ENCODE data around the gene ABCD1.
"Not testable (repeated sequence)": the region's sequence is repeated elsewhere in the genome, so short reads cannot be mapped to it uniquely, and the experiment has no call there.

Gene ABCD1

DNA sequence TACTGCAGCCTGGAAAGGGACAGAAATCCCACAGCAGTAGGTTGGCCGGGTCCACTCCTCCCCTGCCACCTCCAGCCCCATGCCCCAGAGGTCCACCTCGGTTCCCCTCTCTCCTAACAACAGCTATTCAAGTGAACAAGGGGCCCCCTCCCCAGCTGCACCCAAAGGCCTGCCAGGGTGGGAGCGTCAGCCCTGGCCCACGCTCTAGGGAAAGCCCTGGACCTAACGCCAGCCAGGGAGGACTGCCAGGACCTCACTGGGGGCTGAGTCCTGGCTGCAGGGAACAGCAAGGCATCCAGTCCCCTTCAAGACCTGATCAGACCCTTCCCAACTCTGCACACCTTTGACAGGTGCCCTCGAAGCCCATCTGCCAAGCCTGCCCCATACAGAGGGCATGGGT, 23.7 kb upstream of the ABCD1 start:
- no peak overlapping the region for H3K4me3 Mint-ChIP-seq
- H3K27ac Mint-ChIP-seq: peak overlapping the region; percentile 34
- no peak for ATAC-seq
- no peaks in the 10 kb centered on the region for H3K4me1 Mint-ChIP-seq
- peaks cover 38% of the 10 kb centered on the region for H3K36me3 Mint-ChIP-seq
- DNase-seq (ENCODE audit: low spot score in 2 of 2): no peak
- H3K9me3 Mint-ChIP-seq: no peaks in the 10 kb centered on the region

DNA sequence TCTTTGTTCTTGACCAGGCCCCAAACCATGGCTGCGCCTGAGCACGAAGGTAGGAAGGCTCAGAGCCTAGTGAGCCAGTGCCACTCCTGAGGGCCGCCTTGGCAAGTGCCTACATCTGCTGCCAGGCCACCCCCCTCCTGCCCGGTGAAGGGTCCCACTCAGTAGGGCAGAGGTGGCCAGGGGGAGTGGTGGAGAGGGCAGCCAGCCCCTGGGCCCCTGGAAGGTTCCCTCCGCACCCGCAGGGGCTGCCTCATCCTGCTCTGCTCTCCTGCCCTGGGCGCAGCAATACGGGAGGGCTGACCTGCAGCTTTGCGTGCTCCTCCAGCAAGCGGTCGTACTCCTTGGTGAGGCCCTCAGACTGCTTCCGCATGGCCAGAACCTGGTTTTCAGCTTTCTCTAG, 22.9 kb upstream of the ABCD1 start:
- DNase-seq (ENCODE audit: low spot score in 2 of 2) (no peak), ATAC-seq (no peak)
- peaks cover 41% of the 10 kb centered on the region for H3K36me3 Mint-ChIP-seq
- H3K4me3 Mint-ChIP-seq: no peak overlapping the region
- H3K27ac Mint-ChIP-seq: no peak overlapping the region
- no peaks in the 10 kb centered on the region for H3K9me3 Mint-ChIP-seq
- peaks cover 6% of the 10 kb centered on the region for H3K4me1 Mint-ChIP-seq

DNA sequence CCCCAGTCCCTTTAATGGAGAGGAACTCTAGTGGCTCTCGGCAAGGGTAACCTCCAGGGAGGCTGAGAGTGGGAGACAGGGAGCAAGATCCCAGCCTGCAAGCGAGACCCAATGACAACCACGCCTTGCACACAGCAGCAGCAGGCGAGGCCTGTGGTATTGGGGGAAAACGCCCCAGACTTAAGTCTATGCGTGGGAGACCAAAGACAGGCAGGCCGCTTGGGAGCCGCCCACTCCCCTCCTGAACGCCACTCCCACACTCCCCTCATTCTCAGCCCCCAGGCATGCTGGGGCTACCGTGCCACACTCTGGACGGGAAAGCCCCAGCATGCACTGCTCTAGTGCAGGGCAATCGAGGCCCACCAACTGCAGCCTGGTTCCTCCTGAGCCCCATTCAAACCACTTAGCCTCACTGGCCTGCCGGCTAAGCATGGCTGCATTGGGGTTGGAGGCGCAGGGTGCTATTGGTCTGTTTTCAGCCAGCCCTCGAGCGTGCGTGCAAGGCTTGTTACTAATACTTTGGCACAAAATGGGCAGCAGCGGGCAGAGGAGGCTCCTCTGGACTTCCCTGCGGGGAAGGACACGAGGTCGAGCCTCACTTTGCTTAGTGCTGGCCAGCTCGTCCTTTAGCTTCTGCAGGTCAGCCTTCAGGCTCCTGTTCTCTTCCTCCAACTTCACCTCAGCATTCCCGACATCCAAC, 22.2 kb upstream of the ABCD1 start:
- no peak for ATAC-seq
- Mint-ChIP-seq H3K4me3 (no peak overlapping the region), H3K9me3 (no peaks in the 10 kb centered on the region), H3K27ac (no peak overlapping the region), H3K36me3 (peaks cover 41% of the 10 kb centered on the region), H3K4me1 (peaks cover 8% of the 10 kb centered on the region)
- no peak for DNase-seq (ENCODE audit: low spot score in 2 of 2)

DNA sequence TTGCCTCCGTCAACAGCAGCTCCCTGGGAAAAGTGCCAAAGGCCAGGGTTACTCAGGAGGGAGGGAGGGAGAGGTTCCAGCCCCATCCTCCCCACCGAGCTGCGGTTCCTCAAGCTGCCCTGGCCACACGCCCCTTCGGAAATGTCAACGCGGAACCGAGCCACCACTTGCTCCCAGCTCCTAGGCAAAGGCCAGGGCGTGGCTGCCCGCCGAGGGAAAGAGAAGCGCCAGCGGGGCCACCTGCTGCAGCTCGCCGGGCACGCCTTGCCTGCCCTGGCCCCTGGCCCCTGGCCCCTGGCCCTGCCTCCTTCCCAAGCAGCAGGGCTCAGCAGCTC, 21.7 kb upstream of the ABCD1 start:
- peaks cover 41% of the 10 kb centered on the region for H3K36me3 Mint-ChIP-seq
- no peaks in the 10 kb centered on the region for H3K9me3 Mint-ChIP-seq
- H3K4me1 Mint-ChIP-seq: peaks cover 8% of the 10 kb centered on the region
- H3K4me3 Mint-ChIP-seq: no peak overlapping the region
- H3K27ac Mint-ChIP-seq: no peak overlapping the region
- no peak for ATAC-seq
- no peak for DNase-seq (ENCODE audit: low spot score in 2 of 2)

DNA sequence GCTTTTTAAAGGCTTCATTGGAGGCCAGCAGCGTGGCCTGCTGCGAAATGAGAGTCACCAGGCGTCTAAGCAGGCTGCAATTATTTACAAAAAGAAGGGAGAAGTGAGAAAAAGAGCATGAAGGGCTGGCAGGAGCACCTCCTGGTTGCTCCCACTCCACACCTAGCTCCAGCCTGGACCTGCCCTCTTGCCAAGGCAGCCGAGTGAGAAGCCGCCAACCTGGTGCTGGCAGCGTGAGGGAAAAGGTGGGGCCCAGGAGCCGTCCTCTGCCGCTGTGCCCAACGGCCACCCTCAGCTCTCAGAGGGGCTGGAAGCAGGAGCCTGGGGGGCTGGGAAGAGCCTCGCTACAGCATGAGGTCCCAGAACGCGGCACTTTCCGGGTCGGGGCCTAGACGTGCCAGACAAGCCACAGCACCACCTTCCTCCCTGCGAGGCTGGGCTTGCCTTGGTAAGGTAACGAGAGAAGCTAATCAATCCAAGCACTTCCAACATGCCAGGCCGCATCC, 20.6 kb upstream of the ABCD1 start:
- Mint-ChIP-seq H3K27ac (no peak overlapping the region), H3K4me1 (peaks cover 8% of the 10 kb centered on the region), H3K4me3 (no peak overlapping the region), H3K36me3 (peaks cover 50% of the 10 kb centered on the region), H3K9me3 (no peaks in the 10 kb centered on the region)
- no peak for DNase-seq (ENCODE audit: low spot score in 2 of 2)
- no peak for ATAC-seq

DNA sequence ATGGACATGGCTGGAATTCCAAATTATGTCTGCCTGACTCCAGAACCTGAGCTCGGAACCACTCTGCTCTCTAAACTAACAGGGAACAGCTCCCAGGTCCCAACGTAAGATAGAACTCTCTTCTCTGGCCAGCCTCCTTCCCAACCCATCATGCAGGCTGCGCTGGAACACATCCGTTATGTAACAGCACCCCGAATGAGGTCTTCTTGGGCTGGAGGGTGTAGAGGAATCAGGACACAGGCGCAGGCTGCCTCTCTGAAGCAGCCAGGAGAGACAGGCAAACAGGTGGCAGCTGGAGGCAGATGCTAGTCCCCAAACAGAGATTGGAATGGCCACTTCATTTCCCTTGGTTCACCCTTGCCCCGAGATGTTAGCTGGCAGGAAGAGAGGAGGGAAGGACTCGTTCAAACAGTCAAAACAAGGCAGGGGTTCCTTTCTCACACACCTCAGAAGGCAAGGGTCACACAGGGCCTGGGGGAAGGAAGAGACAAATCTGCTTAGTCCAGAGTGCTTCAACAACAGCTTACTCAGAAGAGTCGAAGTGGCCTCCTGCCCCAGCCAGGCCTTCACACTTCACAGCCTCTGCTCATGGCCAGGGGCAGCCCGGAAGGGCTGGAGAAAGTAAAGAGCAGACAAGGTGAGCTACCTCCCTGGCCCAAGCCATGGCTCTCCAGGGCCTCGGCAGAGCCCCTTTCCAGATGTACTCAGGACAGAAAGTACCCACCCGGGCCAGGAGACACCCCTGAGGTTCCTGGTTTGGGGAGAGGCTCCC, 19.8 kb upstream of the ABCD1 start:
- not testable (repeated sequence) for H3K27ac Mint-ChIP-seq; ATAC-seq; H3K4me3 Mint-ChIP-seq; H3K4me1 Mint-ChIP-seq; H3K9me3 Mint-ChIP-seq; DNase-seq (ENCODE audit: low spot score in 2 of 2)
- H3K36me3 Mint-ChIP-seq: peaks cover 50% of the 10 kb centered on the region

DNA sequence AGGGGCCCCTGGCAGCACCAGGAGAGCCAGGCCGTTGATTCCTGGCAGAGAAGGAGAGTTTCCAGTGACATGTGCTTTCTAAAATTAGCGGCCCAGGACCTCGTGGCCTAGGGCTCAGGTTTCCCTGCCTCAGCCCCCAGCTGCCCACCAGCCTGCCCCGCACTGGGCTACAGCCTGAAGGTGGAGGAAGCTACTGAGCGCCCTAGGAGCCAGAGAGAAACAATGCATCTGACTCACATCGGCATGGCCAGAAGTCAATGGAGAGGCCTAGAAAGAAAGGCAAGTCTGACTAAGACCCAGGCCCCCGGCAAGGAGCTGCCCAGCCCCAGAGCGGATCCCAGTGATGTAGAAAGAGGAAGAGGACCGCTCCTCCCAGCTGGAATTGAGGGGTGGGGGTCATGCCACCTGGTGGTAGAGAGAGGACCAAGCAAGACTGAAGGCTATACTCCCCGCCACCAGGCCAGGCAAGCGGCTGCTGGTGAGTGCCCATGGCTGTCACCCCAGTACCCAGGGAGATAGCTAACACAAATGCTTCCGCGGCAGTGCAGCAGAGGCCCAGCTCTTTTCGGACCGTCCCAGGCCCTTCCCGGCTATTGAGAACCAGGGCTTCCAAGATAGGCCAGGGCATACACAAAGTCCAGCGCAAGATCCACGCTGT, 19.1 kb upstream of the ABCD1 start:
- H3K27ac Mint-ChIP-seq: peak overlapping the region; percentile 81
- not testable (repeated sequence) for DNase-seq (ENCODE audit: low spot score in 2 of 2); H3K4me3 Mint-ChIP-seq; H3K9me3 Mint-ChIP-seq; H3K4me1 Mint-ChIP-seq; ATAC-seq
- H3K36me3 Mint-ChIP-seq: peaks cover 53% of the 10 kb centered on the region

DNA sequence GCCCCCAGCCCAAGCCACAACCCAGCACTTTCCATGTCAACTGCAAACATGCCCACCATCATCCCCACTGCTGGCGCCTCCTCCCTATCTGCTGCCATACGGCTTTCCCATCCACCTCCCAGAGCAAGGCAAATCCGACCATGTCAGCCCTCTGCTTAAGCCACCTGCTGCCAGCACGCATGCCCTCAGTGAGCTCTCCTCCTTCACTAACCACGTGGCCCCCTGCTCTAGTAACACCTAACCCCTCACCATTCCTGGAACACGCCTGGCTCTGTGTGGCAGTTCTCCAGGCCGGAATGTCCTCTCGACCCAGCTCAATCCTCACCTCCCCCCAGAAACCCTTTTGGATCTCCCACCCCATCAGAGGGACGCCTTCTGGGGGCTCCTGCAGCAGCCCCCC, 17.9 kb upstream of the ABCD1 start:
- H3K4me1 Mint-ChIP-seq: peaks cover 14% of the 10 kb centered on the region
- DNase-seq (ENCODE audit: low spot score in 2 of 2): no peak
- H3K36me3 Mint-ChIP-seq: peaks cover 55% of the 10 kb centered on the region
- ATAC-seq: no peak
- H3K27ac Mint-ChIP-seq: peak overlapping the region; percentile 81
- H3K9me3 Mint-ChIP-seq: no peaks in the 10 kb centered on the region
- H3K4me3 Mint-ChIP-seq: no peak overlapping the region

DNA sequence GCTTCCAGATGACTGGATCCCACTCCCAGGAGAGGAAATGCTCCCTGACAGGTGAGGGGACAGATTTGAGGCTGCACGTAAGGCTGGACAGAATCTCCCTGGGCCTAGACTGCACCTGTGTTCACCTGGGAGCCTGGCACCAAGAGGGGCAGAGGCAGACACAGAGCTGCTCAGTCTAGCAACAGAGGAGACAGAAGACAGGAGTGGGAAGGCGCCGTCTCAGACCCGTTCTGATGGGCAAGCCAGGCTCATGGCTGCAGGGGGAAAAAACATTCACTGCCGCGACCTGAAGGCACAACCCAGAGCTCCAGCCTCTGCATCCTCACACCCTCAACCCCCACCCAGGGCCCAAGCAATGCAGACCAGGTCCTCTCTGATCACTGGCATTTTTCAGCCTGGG, 17.2 kb upstream of the ABCD1 start:
- ATAC-seq: no peak
- H3K27ac Mint-ChIP-seq: no peak overlapping the region
- DNase-seq (ENCODE audit: low spot score in 2 of 2): no peak
- no peaks in the 10 kb centered on the region for H3K9me3 Mint-ChIP-seq
- peaks cover 14% of the 10 kb centered on the region for H3K4me1 Mint-ChIP-seq
- H3K4me3 Mint-ChIP-seq: no peak overlapping the region
- H3K36me3 Mint-ChIP-seq: peaks cover 54% of the 10 kb centered on the region

DNA sequence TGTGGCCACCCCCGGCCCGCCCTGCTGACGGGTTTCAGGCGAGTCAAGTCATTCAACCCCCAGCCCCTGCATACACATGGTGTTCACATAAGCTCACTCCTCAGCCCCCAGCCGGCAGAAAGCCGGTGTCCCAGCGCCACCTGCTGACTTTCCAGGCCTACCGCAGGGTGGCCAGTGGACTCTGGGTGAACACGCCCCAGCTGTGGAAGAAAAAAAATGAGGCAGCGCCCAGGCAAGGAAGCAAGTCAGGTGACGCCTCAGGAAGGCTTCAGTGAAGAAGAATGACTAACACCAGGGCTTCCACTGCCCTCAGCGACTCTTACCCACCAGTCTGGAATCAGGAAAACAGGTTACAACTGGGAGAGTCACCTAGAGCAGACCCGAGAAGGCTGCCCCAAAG, 16.2 kb upstream of the ABCD1 start:
- no peaks in the 10 kb centered on the region for H3K9me3 Mint-ChIP-seq
- H3K4me3 Mint-ChIP-seq: no peak overlapping the region
- DNase-seq (ENCODE audit: low spot score in 2 of 2): no peak
- H3K4me1 Mint-ChIP-seq: peaks cover 14% of the 10 kb centered on the region
- H3K36me3 Mint-ChIP-seq: peaks cover 53% of the 10 kb centered on the region
- ATAC-seq: peak; percentile 55
- no peak overlapping the region for H3K27ac Mint-ChIP-seq

DNA sequence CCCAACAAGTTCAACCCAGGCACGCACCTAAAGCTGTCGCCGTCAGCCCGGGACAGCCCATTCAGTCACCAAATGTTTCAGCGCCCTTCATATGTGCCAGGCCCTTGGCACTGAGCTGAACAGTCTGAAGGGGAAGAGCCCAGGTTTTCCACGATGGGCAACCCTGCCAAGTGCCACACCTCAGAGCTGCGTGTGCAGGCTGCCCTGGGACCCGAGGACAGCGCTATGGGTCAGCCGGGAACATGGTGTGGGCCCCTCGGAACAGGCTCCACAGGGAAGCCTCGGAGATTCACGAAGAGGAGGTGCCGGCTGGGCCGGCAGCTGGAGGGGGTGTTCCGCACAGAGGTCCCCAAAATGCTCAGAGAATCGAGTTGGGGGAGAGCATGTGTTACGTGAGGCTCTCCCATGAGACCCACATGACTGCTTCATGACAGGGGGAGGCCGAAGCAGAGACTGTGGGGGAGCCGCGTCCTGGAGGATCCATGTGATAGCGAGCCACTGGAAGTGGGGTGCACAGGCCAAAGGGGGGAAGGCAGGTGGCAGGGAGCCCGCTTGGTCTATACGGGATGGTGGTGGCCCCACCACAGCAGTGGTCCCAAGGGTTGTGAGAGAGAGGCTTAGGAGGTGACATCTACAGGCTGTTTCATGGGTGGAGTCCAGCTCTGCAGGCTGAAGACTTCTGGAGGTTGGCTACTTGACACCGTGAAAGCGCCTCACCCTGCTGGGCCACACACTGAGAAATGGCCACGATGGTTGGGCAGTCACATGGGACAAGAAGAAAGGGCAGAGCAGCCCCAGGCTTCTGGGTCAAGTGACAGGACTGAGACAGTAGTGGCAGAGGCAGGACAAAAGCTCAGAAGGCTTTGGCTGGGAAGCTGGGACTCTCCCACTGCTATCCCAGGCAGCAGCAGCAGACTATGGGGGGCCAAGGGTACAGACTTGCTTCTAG, 14.7 kb upstream of the ABCD1 start:
- peaks cover 64% of the 10 kb centered on the region for H3K36me3 Mint-ChIP-seq
- no peak overlapping the region for H3K4me3 Mint-ChIP-seq
- peaks cover 14% of the 10 kb centered on the region for H3K4me1 Mint-ChIP-seq
- DNase-seq (ENCODE audit: low spot score in 2 of 2) (no peak), ATAC-seq (no peak)
- no peak overlapping the region for H3K27ac Mint-ChIP-seq
- H3K9me3 Mint-ChIP-seq: no peaks in the 10 kb centered on the region

DNA sequence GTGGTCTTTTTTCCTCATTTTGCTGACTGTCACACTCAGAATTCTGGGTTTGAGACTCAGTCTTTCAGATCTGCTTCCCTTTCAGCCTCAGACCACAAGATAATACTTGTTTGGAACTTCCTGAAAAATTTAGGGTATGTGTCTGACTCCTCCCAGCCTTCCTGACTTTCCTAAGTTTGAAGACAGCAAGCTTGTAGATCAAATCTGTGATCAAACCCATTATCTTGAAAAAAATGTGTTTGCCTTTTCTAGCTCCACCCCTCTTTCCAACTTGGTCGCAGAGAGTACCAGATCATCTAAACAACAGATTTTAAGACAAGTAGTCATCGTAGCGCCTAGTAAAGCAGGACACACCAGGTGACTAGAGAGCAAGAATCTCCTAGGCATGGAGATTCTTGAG, 10.4 kb upstream of the ABCD1 start:
- H3K4me1 Mint-ChIP-seq: peaks cover 11% of the 10 kb centered on the region
- no peaks in the 10 kb centered on the region for H3K9me3 Mint-ChIP-seq
- no peak overlapping the region for H3K4me3 Mint-ChIP-seq
- H3K36me3 Mint-ChIP-seq: peaks cover 91% of the 10 kb centered on the region
- DNase-seq (ENCODE audit: low spot score in 2 of 2) (no peak), ATAC-seq (no peak)
- H3K27ac Mint-ChIP-seq: no peak overlapping the region

DNA sequence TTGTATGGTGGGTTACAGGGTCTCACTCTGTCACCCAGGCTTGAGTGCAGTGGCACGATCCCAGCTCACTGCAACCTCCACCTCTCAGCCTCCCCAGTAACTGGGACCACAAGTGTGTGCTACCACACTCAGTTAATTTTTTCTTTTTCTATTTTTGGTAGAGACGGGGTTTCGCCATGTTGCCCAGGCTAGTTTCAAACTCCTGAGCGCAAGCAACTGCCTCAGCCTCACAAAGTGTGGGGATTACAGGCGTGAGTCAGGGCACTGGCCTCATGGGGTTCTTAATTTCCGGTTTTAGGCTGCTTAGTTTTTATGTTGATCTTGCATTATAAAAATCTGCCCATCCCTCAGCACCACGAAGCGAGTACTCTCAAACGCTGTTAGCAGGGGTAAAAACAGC, 7.2 kb upstream of the ABCD1 start:
- no peak for DNase-seq (ENCODE audit: low spot score in 2 of 2)
- Mint-ChIP-seq H3K4me1 (peaks cover 11% of the 10 kb centered on the region), H3K36me3 (peaks cover 96% of the 10 kb centered on the region), H3K27ac (no peak overlapping the region), H3K9me3 (no peaks in the 10 kb centered on the region), H3K4me3 (no peak overlapping the region)
- ATAC-seq: no peak

DNA sequence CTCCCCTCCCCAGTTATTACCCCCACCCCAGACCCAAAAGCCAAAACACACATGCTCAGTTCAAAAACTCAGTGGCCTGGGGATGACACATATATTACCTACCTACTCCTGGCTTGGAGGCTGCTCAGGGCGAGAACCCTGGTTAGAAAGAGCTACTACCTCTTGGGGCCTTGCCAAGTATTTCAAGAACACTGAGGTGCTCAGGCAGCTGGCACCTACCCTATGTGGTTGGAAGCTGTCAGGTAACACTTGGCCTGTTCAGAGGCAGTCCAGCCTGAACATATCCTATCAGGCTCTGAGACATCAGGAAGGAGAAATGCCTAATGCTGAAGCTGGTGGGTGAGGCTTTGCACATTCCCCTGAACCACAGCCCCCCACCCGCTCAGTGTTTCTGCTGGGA, 5.4 kb upstream of the ABCD1 start:
- Mint-ChIP-seq H3K36me3 (peaks cover 91% of the 10 kb centered on the region), H3K4me1 (peaks cover 15% of the 10 kb centered on the region), H3K9me3 (no peaks in the 10 kb centered on the region), H3K27ac (no peak overlapping the region), H3K4me3 (no peak overlapping the region)
- ATAC-seq (no peak), DNase-seq (ENCODE audit: low spot score in 2 of 2) (no peak)

DNA sequence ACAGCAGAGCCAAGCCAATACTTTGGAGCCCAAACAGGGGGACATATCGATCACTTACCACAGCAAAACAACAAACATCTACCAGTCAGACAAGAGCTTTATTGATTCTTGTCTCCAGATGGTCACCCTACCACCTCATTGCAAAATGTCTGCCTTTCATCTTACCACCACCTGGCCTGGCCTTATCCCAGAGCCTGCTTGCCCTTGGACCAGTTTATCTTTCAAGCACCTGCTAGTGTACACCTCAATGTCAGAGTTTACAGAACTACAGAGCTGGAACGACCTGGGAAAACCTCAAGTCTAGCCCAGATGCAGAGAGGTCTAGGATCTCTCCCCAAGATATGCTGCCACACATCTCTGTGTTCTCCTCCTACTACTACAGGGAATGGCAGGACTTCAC, 5.0 kb upstream of the ABCD1 start:
- peaks cover 15% of the 10 kb centered on the region for H3K4me1 Mint-ChIP-seq
- no peak overlapping the region for H3K4me3 Mint-ChIP-seq
- ATAC-seq (no peak), DNase-seq (ENCODE audit: low spot score in 2 of 2) (no peak)
- H3K27ac Mint-ChIP-seq: no peak overlapping the region
- no peaks in the 10 kb centered on the region for H3K9me3 Mint-ChIP-seq
- H3K36me3 Mint-ChIP-seq: peaks cover 86% of the 10 kb centered on the region

All from stimulated activated effector memory CD8-positive, alpha-beta T cell treated with anti-CD3 and anti-CD28 coated beads, Interleukin-12 subunit alpha, Interleukin-12 subunit beta, amount 100 ng/mL, for 72 hours (primary cell).